Iris pigment epithelial cell (primary cell): Measurements from ENCODE around the gene ALDH3A1.
A peak's percentile ranks its signal among the peaks of the same experiment; 100 is the strongest.

Experiments used
- DNase-seq: peaks from one replicate; pipeline ENCODE4 v3.0.0-alpha.2; 2011; ENCODE audit warnings: low read depth

The ALDH3A1 gene

GRCh38 chr17:19740933-19741332 is 7.2 kb downstream of the ALDH3A1 start:
- no peak for DNase-seq

- no peak for DNase-seq
Observed at GRCh38 chr17:19739241-19740201, 8.6 kb downstream of the ALDH3A1 start.

GRCh38 chr17:19738757-19739156 is 9.3 kb downstream of the ALDH3A1 start:
- no peak for DNase-seq

GRCh38 chr17:19738073-19738449 is 10.0 kb downstream of the ALDH3A1 start:
- no peak for DNase-seq

- no peak for DNase-seq
Observed at GRCh38 chr17:19737305-19738072, 10.6 kb downstream of the ALDH3A1 start.

- no peak for DNase-seq
Observed at GRCh38 chr17:19736071-19736470, 12.0 kb downstream of the ALDH3A1 start.

GRCh38 chr17:19733953-19734526 is 14.1 kb downstream of the ALDH3A1 start:
- no peak for DNase-seq

GRCh38 chr17:19731626-19732025 is 16.5 kb downstream of the ALDH3A1 start:
- DNase-seq = no peak

GRCh38 chr17:19730843-19731242 is 17.3 kb downstream of the ALDH3A1 start:
- DNase-seq = no peak

- no peak for DNase-seq
Observed at GRCh38 chr17:19729900-19730299, 18.2 kb downstream of the ALDH3A1 start.

GRCh38 chr17:19728084-19728495 is 20.0 kb downstream of the ALDH3A1 start:
- peak; percentile 61 for DNase-seq

- peak; percentile 86 for DNase-seq
Observed at GRCh38 chr17:19727501-19728078, 20.5 kb downstream of the ALDH3A1 start.

- DNase-seq = no peak
Observed at GRCh38 chr17:19726631-19727376, 21.3 kb downstream of the ALDH3A1 start.

GRCh38 chr17:19725486-19725885 is 22.6 kb downstream of the ALDH3A1 start:
- no peak for DNase-seq

GRCh38 chr17:19724501-19725420 is 23.3 kb downstream of the ALDH3A1 start:
- DNase-seq = no peak

- DNase-seq = no peak
Observed at GRCh38 chr17:19723964-19724363, 24.1 kb downstream of the ALDH3A1 start.

GRCh38 chr17:19720631-19721426 is 27.3 kb downstream of the ALDH3A1 start:
- DNase-seq = no peak

GRCh38 chr17:19720210-19720475 is 28.0 kb downstream of the ALDH3A1 start:
- no peak for DNase-seq

GRCh38 chr17:19719355-19720209 is 28.5 kb downstream of the ALDH3A1 start:
- DNase-seq = no peak
